K562 (cell line): ENCODE results near the gene UBE3D. TPM values are rescaled to one million over a fixed set of nuclear protein-coding genes. Genes with fewer than 3 reads are reported as not detected.
"Not testable (repeated sequence)": the region's sequence is repeated elsewhere in the genome, so short reads cannot be mapped to it uniquely, and the experiment has no call there.

Experiments
- ATAC-seq: fragments of 200-7000 bp; cut with Tn5 transposase; 3 replicates; pipeline ENCODE4 v1.9.1; 2020; ENCODE audit warnings: moderate library complexity
- BruUV-seq: library from RNA; stranded (reverse); fragments of 400-500 nt; replicated peaks from 2 replicates; lab custom pipeline; 2021; lab: Mats Ljungman, UMichigan
- CTCF ChIA-PET: fragments of 300-600 bp; formaldehyde crosslinking; extraction: SDS; loops from one replicate; lab custom pipeline; 2021; ENCODE audit warnings: low intra/inter-chr PET ratio; lab: Yijun Ruan, JAX
- POLR2A ChIA-PET: fragments of 300-600, 350-650 bp; sonication (Branson Sonifier 250); formaldehyde crosslinking; extraction: SDS; loops from one replicate; lab custom pipeline; 2021; ENCODE audit warnings: antibody characterized with exemption, inconsistent platforms; lab: Yijun Ruan, JAX
- DNase-seq, 4 experiments: peaks; one replicate each; pipeline versions ENCODE4 v3.0.0 to v3.0.0-alpha.2; 2011 to 2018; ENCODE audit warnings: low spot score in 3 of 4, mixed read lengths in 3 of 4; ENCODE audit errors: extremely low read depth in 1 of 4
- FAIRE-seq: peaks from 2 replicates; lab custom pipeline; 2011; peaks lifted over from hg19 to GRCh38; lab: Jason Lieb, UNC
- H2AFZ ChIP-seq: 2 replicates; pipeline ENCODE4 v1.6.0; 2011; ENCODE audit warnings: low read depth, low read length, control low read depth, inconsistent platforms
- H3K27ac ChIP-seq: fragments of 200-600 bp; 3 replicates; pipeline ENCODE4 v1.8.0; 2011; ENCODE audit warnings: low read depth, mild to moderate bottlenecking, control low read depth, inconsistent platforms, low read length, moderate library complexity, mixed read lengths; ENCODE audit errors: extremely low read depth
- H3K27me3 ChIP-seq, 2 experiments: fragments of 300-600 bp in 1 of 2; 2 replicates in 1 of 2; 3 replicates in 1 of 2; pipeline versions ENCODE4 v1.6.0 to v1.8.0; 2011; ENCODE audit warnings: inconsistent platforms in 2 of 2, low read length in 2 of 2, mild to moderate bottlenecking in 1 of 2, mixed read lengths in 1 of 2, moderate library complexity in 1 of 2; ENCODE audit not compliant: control insufficient read depth in 2 of 2, insufficient read depth in 2 of 2
- H3K36me3 ChIP-seq: fragments of 300-600 bp; 3 replicates; pipeline ENCODE4 v1.8.0; 2011; ENCODE audit warnings: mild to moderate bottlenecking, low read length, inconsistent platforms; ENCODE audit not compliant: control insufficient read depth, insufficient read depth
- H3K4me1 ChIP-seq, 2 experiments: fragments of 200-600 bp in 1 of 2; replicated peaks in 1 of 2; 2 replicates in 1 of 2; 3 replicates in 1 of 2; pipeline versions ENCODE4 v1.5.1 to v1.8.0; 2011; ENCODE audit warnings: inconsistent platforms in 2 of 2, low read length in 2 of 2, mild to moderate bottlenecking in 1 of 2, mixed read lengths in 1 of 2, moderate library complexity in 1 of 2; ENCODE audit not compliant: control insufficient read depth in 2 of 2, insufficient read depth in 2 of 2
- H3K4me2 ChIP-seq: 2 replicates; pipeline ENCODE4 v1.6.1; 2011; ENCODE audit warnings: low read length, control low read depth, inconsistent platforms, mixed read lengths; ENCODE audit not compliant: insufficient read depth
- H3K4me3 ChIP-seq: fragments of 200-600 bp; sonication (generic), shearing (Covaris generic); 2 replicates; pipeline ENCODE4 v1.5.1; 2016; ENCODE audit warnings: control low read depth, inconsistent platforms
- H3K79me2 ChIP-seq: fragments of 200-600 bp; 3 replicates; pipeline ENCODE4 v1.8.0; 2011; ENCODE audit warnings: low read length, inconsistent platforms; ENCODE audit not compliant: control insufficient read depth, insufficient read depth
- H3K9ac ChIP-seq, 2 experiments: 2 replicates each; pipeline versions ENCODE4 v1.6.0 to v1.6.1; 2011; ENCODE audit warnings: low read depth in 2 of 2, low read length in 2 of 2, control low read depth in 1 of 2, inconsistent platforms in 1 of 2, mild to moderate bottlenecking in 1 of 2, mixed read lengths in 1 of 2; ENCODE audit not compliant: insufficient read depth in 1 of 2
- H3K9me1 ChIP-seq: one replicate; pipeline ENCODE4 v1.6.0; 2011; ENCODE audit warnings: inconsistent platforms, mild to moderate bottlenecking, low read length, moderate library complexity; ENCODE audit not compliant: control insufficient read depth, insufficient read depth
- H3K9me3 ChIP-seq: replicated peaks from 2 replicates; pipeline ENCODE4 v1.5.1; 2011; ENCODE audit warnings: low read depth, low read length, inconsistent platforms; ENCODE audit not compliant: control insufficient read depth, insufficient read depth
- H4K20me1 ChIP-seq: replicated peaks from 2 replicates; pipeline ENCODE4 v1.6.1; 2011; ENCODE audit warnings: low read length, inconsistent platforms, mixed read lengths; ENCODE audit not compliant: control insufficient read depth, insufficient read depth
- ATF7 ChIP-seq: fragments of 450-650 bp; IDR thresholded peaks from 2 replicates; pipeline ENCODE4 v1.7.1; 2014; ENCODE audit warnings: mild to moderate bottlenecking, moderate library complexity
- CHD1 ChIP-seq: fragments of 200-600 bp; sonication (generic); IDR thresholded peaks from one replicate; pipeline ENCODE4 v1.6.1; 2012; ENCODE audit warnings: mild to moderate bottlenecking, moderate library complexity, low read length, inconsistent platforms
- NCOA4 ChIP-seq: fragments of 450-650 bp; IDR thresholded peaks from 2 replicates; pipeline ENCODE4 v1.6.1; 2018; ENCODE audit warnings: mild to moderate bottlenecking; ENCODE audit not compliant: partially characterized antibody
- WGBS: fragments of 100-300 bp; shearing (Covaris generic); methylation state at CpG from one replicate; pipeline ENCODE4 v1.1.6; 2016; ENCODE audit warnings: low coverage, mixed read lengths; ENCODE audit not compliant: insufficient coverage; ENCODE audit errors: missing lambda C conversion rate; 5-methylcytosine and 5-hydroxymethylcytosine counted together
- in situ Hi-C: fragments of 300-500 bp; cut with MboI; formaldehyde crosslinking; loops from 4 replicates; pipeline ENCODE4 v1.15.0; 2018; ENCODE audit warnings: inconsistent platforms, mixed read lengths
- intact Hi-C: fragments of 100-400 bp; cut with micrococcal nuclease; formaldehyde crosslinking; loops from 2 replicates; pipeline ENCODE4 v1.14.2; 2022
- polyA plus RNA-seq, 8 experiments: library from polyadenylated mRNA; depleted of rRNA in 4 of 8; stranded (reverse) in 5 of 8; unstranded in 3 of 8; fragments of >200 nt; fragmentation: Nextera tagmentation in 2 of 8; fragmentation: Illumina TruSeq in 1 of 8; extraction: Ambion mirVana in 2 of 8; extraction: Trizol in 1 of 8; gene quantifications; 2 replicates each; pipeline versions ENCODE4 v1.2.1 to v1.2.3, GENCODE V29; 2011 to 2014; ENCODE audit warnings: inconsistent platforms in 1 of 8, missing spikeins in 1 of 8
- total RNA-seq, 7 experiments: library from RNA; depleted of rRNA in 6 of 7; stranded (reverse); fragments of >200 nt in 6 of 7; fragmentation: Illumina TruSeq in 2 of 7; extraction: Trizol in 2 of 7; gene quantifications; 2 replicates each; pipeline versions ENCODE4 v1.2.1 to v1.2.3, GENCODE V29; 2011 to 2021; ENCODE audit warnings: low replicate concordance in 1 of 7

Gene UBE3D
- total and polyA plus RNA-seq, 9 of the 15 experiments (the other 6 are each of a cell fraction or from before 2014, with no cell fraction given) = 9.4 to 17.6 (median 11.9) TPM

DNA sequence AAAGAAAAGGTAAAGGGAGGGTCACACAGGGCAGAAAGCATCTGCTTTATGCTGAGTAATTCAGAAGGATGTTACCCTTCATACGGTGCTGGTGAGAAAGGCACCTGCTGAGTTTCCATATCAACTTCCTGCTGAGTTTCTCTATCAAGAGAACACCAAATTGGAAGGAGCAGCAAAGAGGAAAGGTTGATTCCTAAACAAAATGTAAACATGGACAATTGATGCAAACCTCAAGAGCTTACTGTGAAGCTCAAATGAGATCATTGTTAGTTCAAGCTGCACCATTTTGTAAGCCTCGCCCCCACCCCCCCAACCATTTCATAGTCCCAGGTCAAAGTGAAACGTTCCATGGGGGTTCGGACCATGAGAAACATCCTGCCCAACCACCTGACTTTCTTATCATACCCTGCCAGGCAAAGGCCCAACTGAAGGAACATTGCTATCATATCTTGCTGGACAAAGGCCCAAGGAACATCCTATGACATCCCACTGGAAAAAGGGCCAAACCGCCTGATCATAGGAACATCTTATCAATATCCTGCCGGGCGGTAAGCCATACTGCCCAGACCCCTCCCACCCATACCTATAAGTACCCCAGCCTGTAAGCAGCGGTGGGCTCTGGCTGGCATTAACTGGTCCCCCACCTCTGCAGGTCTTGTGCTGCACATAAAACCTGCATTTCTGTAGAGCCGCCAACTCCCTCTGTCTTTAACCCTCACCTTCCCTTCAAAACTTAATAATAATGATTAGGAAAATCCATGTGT is 171.6 kb downstream of the UBE3D start (continued):
- no peak for TF ChIP-seq CHD1
- TF ChIP-seq NCOA4 = no peak
- TF ChIP-seq ATF7 = 0 out of 2 replicates have a peak, but pooled peaks have one; percentile 33

DNA sequence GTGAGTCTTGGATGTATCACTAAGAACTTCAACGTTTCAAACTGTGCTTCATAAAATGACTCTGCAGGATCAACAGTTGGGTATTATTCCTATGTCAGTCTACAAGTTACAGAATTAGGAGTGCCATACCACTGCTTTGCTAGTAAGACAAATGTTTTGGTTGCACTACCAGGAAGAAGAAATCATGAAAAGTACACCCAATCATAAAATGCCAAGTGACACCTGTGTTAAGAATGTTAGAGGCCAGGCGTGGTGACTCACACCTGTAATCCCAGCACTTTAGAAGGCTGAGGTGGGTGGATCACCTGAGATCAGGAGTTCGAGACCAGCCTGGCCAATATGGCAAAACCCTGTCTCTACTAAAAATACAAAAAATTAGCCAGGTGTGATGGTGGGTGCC is 174.1 kb downstream of the UBE3D start:
- FAIRE-seq, H3K36me3 ChIP-seq, H3K4me2 ChIP-seq, ATAC-seq, H4K20me1 ChIP-seq, H2AFZ ChIP-seq, H3K79me2 ChIP-seq, H3K27ac ChIP-seq, H3K9ac ChIP-seq, H3K4me3 ChIP-seq, H3K9me3 ChIP-seq, H3K9me1 ChIP-seq, BruUV-seq, in situ Hi-C loops, intact Hi-C loops, DNase-seq, H3K27me3 ChIP-seq: not testable (repeated sequence)
- ChIA-PET CTCF (interaction anchor here (0.5 kb wide), 1 partner anchor 663 kb away, joined by 3 read pairs; no protein-coding TSS in a partner anchor), POLR2A (interaction anchor here (0.6 kb wide), 1 partner anchor 188 kb away, joined by 3 read pairs; no protein-coding TSS in a partner anchor)
- WGBS = 46% methylated on average over 2 of the region's 3 CpGs
- peaks cover 13 to 23% of the 10 kb centered on the region in 2 experiments; a peak in 4 of 5 replicates for H3K4me1 ChIP-seq
